Mesothelial cell of epicardium (in vitro differentiated cells): Measurements from ENCODE around the gene TMEFF2. TPM values are rescaled to one million over a fixed set of nuclear protein-coding genes. Genes with fewer than 3 reads are reported as not detected.

Experiments used
- DNase-seq, 2 experiments: peaks; one replicate each; pipeline ENCODE4 v3.0.0; 2021; ENCODE audit warnings: low spot score in 2 of 2; ENCODE audit not compliant: unreplicated experiment in 2 of 2
- H3K27ac Mint-ChIP-seq: 2 replicates; pipeline ENCODE4 v1.8.0; 2021; ENCODE audit warnings: mixed read lengths
- H3K27me3 Mint-ChIP-seq: 2 replicates; pipeline ENCODE4 v1.8.0; 2021; ENCODE audit warnings: low read depth, mixed read lengths
- H3K36me3 Mint-ChIP-seq: 2 replicates; pipeline ENCODE4 v1.8.0; 2021; ENCODE audit warnings: mixed read lengths
- H3K4me1 Mint-ChIP-seq: 2 replicates; pipeline ENCODE4 v1.8.0; 2021; ENCODE audit warnings: mixed read lengths
- H3K4me3 Mint-ChIP-seq: 2 replicates; pipeline ENCODE4 v1.8.0; 2021; ENCODE audit warnings: mild to moderate bottlenecking, moderate library complexity, mixed read lengths
- H3K9me3 Mint-ChIP-seq: 2 replicates; pipeline ENCODE4 v1.8.0; 2021; ENCODE audit warnings: mixed read lengths
- total RNA-seq: library from RNA; stranded (reverse); gene quantifications from 3 replicates; pipeline ENCODE4 v1.2.1, GENCODE V29; 2021
- TF ChIP-seq, protein P1 (sequence below): fragments of 200-600 bp; sonication (generic); IDR thresholded peaks from one replicate; pipeline ENCODE4 v1.5.0; 2021; ENCODE audit warnings: antibody characterized with exemption; ENCODE audit not compliant: unreplicated experiment

TMEFF2 gene
- total RNA-seq, 1 donor from 2014 or later = 18.1 TPM

- Mint-ChIP-seq H3K27ac (no peak overlapping the region), H3K36me3 (no peaks in the 10 kb centered on the region), H3K27me3 (no peaks in the 10 kb centered on the region), H3K9me3 (no peaks in the 10 kb centered on the region), H3K4me3 (no peak overlapping the region), H3K4me1 (peaks cover 14% of the 10 kb centered on the region)
- DNase-seq = no peak
- TF ChIP-seq, protein P1, sequence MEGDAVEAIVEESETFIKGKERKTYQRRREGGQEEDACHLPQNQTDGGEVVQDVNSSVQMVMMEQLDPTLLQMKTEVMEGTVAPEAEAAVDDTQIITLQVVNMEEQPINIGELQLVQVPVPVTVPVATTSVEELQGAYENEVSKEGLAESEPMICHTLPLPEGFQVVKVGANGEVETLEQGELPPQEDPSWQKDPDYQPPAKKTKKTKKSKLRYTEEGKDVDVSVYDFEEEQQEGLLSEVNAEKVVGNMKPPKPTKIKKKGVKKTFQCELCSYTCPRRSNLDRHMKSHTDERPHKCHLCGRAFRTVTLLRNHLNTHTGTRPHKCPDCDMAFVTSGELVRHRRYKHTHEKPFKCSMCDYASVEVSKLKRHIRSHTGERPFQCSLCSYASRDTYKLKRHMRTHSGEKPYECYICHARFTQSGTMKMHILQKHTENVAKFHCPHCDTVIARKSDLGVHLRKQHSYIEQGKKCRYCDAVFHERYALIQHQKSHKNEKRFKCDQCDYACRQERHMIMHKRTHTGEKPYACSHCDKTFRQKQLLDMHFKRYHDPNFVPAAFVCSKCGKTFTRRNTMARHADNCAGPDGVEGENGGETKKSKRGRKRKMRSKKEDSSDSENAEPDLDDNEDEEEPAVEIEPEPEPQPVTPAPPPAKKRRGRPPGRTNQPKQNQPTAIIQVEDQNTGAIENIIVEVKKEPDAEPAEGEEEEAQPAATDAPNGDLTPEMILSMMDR = no peak
Observed at GRCh38 chr2:192064459-192064858, 130.3 kb downstream of the TMEFF2 start.

DNA sequence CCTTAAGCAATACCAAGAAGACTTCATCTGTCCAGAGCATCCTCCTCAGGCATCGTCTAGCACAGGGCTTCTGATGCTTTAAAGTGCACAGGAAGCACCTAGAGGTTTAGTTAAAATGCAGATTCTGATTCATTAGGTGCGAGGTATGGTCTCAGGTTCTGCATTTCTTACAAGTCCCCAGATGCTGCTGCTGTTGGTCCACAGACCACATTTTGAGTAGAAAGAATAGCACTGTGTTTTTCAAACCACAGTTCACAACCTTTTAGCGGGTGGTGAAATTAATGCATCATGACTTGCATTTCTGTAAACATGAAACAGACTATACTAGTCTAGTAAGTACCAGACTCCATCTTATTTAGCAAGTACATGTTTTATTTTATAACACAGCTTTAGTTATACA, 134.6 kb downstream of the TMEFF2 start:
- no peak for DNase-seq
- TF ChIP-seq, protein P1 = no peak
- Mint-ChIP-seq H3K4me1 (peaks cover 37% of the 10 kb centered on the region), H3K27me3 (no peaks in the 10 kb centered on the region), H3K27ac (no peak overlapping the region), H3K36me3 (peaks cover 3% of the 10 kb centered on the region), H3K9me3 (no peaks in the 10 kb centered on the region), H3K4me3 (no peak overlapping the region)

DNA sequence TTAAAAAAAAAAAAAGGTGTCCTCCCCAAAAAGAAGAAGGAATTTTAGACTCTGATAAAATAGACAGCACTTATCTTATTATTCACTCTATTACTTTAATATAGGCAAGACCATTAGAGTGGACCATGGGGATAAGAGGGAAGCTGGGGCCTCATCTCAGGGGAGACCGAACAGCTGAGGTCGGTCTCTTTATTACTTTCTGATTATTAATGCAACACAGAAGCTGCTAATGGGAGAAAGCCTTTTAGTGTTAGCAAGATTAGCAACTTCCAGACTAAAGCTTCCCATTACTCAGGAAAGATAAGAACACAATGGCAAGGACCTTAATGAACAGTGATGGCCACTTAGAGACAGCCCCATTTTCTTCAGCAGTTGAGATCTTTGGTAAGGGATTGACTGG, 135.5 kb downstream of the TMEFF2 start:
- Mint-ChIP-seq H3K4me1 (peaks cover 41% of the 10 kb centered on the region), H3K27me3 (no peaks in the 10 kb centered on the region), H3K27ac (no peak overlapping the region), H3K4me3 (no peak overlapping the region), H3K36me3 (peaks cover 3% of the 10 kb centered on the region), H3K9me3 (no peaks in the 10 kb centered on the region)
- no peak for DNase-seq
- TF ChIP-seq, protein P1 = no peak

DNA sequence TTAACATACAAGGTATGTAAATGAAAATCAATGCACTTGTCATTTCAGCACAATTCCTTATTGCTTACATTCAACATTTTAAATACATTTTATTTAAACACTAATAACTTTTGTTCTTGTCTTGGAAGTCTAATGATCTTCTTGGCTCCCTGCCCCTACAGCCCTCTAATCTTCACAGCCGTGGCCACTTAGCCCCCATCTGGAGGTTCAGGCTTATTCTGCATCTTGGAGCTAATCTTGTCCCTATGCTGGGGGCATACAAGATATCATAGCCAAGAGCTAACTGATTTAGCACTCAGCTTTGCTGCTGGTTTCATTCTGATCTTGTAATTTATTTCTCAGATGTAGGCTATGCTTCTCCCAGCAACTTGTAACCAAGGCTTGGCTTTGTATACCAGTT, 140.8 kb downstream of the TMEFF2 start:
- no peak overlapping the region for H3K4me3 Mint-ChIP-seq
- H3K9me3 Mint-ChIP-seq = no peaks in the 10 kb centered on the region
- H3K36me3 Mint-ChIP-seq = peaks cover 3% of the 10 kb centered on the region
- DNase-seq = no peak
- TF ChIP-seq, protein P1 = no peak
- H3K27me3 Mint-ChIP-seq = no peaks in the 10 kb centered on the region
- no peak overlapping the region for H3K27ac Mint-ChIP-seq
- H3K4me1 Mint-ChIP-seq = peaks cover 71% of the 10 kb centered on the region

DNA sequence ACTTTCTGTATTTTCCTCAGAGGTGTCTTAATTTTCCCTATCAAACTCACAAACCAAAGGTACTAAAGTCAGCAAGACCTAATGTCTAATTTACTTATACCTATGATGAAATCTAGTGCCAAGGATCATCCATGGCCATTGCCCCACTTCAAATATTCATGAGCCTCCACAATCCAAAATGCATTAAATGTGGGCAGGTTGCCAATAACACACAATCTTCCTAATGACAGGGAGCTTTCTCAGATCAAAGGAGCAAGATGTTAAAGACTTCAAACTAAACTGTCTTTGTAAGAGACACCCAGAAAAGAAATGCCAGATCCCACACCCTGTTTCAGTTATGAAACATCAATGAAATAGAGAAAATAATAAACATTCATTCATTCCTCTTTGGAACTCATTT, 143.2 kb downstream of the TMEFF2 start:
- Mint-ChIP-seq H3K9me3 (no peaks in the 10 kb centered on the region), H3K27me3 (no peaks in the 10 kb centered on the region), H3K36me3 (peaks cover 3% of the 10 kb centered on the region), H3K4me1 (peaks cover 64% of the 10 kb centered on the region), H3K4me3 (no peak overlapping the region), H3K27ac (peak overlapping the region; percentile 48)
- TF ChIP-seq, protein P1 = no peak
- no peak for DNase-seq

DNA sequence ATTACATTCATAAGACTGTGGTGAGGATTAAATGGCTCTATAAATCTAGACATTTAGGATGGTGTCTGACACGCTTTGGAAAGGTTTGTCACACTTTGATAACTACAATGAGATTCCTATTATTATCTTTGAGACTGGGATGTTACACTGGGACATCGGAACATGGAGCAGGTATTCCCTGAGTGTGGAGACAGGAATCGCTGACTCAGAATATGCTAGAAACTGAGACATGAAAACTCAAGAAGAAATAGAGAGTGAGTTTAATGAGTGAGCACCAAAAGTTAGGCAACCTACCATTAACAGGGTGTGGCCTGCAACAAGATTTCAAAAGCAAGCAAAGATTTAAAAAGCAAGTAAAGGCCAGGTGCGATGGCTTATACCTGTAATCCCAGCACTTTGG, 145.4 kb downstream of the TMEFF2 start:
- Mint-ChIP-seq H3K4me1 (peaks cover 49% of the 10 kb centered on the region), H3K36me3 (no peaks in the 10 kb centered on the region), H3K27ac (peak overlapping the region; percentile 4), H3K4me3 (no peak overlapping the region), H3K9me3 (no peaks in the 10 kb centered on the region), H3K27me3 (no peaks in the 10 kb centered on the region)
- DNase-seq = no peak
- TF ChIP-seq, protein P1 = no peak
